ENCODE results near the gene KCNIP4. TPM values are rescaled to one million over a fixed set of nuclear protein-coding genes. Genes with fewer than 3 reads are reported as not detected.
A peak's percentile ranks its signal among the peaks of the same experiment; 100 is the strongest.

Gene KCNIP4
- total and polyA plus RNA-seq, 2 of the 8 experiments (the other 6 are each of a cell fraction or from before 2014, with no cell fraction given): 0.06 TPM; not detected in 1

DNA sequence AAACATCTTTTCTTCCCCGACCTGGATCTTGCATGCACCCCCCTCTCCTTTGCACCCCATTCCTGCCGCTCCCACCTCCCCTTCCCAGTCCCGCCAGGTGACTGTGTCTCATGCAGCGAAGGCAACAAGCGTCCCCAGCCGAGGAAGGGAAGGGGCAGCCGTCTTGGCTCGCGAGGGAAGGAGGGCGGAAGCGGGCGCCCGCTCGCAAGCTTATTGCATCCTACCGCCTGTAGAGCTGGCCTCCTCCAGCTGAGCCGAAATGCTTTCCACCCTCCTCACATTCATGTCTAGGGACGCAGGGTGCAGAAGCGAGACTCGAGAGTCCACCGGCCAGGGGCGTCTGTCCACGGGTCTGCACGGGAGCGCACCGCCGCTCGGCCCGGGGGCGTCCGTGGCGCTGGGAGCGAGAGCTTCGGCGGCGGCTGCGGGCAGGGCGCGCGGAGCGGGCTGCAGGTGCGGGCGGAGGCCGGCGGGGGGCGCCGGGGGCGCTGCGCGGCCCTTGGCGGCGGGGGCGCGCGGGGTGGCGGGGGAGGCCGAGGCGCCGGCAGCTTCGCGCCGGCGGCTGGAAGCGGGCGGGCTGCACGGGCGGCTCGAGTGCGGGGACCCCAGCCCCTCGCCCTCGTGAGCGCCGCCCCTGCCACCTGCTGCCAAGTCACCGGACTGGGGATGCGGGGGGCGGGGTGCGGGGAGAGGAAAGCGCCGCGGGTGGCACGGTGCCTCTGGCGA is at the start of gene KCNIP4 (continued):
- TF ChIP-seq, protein P1, sequence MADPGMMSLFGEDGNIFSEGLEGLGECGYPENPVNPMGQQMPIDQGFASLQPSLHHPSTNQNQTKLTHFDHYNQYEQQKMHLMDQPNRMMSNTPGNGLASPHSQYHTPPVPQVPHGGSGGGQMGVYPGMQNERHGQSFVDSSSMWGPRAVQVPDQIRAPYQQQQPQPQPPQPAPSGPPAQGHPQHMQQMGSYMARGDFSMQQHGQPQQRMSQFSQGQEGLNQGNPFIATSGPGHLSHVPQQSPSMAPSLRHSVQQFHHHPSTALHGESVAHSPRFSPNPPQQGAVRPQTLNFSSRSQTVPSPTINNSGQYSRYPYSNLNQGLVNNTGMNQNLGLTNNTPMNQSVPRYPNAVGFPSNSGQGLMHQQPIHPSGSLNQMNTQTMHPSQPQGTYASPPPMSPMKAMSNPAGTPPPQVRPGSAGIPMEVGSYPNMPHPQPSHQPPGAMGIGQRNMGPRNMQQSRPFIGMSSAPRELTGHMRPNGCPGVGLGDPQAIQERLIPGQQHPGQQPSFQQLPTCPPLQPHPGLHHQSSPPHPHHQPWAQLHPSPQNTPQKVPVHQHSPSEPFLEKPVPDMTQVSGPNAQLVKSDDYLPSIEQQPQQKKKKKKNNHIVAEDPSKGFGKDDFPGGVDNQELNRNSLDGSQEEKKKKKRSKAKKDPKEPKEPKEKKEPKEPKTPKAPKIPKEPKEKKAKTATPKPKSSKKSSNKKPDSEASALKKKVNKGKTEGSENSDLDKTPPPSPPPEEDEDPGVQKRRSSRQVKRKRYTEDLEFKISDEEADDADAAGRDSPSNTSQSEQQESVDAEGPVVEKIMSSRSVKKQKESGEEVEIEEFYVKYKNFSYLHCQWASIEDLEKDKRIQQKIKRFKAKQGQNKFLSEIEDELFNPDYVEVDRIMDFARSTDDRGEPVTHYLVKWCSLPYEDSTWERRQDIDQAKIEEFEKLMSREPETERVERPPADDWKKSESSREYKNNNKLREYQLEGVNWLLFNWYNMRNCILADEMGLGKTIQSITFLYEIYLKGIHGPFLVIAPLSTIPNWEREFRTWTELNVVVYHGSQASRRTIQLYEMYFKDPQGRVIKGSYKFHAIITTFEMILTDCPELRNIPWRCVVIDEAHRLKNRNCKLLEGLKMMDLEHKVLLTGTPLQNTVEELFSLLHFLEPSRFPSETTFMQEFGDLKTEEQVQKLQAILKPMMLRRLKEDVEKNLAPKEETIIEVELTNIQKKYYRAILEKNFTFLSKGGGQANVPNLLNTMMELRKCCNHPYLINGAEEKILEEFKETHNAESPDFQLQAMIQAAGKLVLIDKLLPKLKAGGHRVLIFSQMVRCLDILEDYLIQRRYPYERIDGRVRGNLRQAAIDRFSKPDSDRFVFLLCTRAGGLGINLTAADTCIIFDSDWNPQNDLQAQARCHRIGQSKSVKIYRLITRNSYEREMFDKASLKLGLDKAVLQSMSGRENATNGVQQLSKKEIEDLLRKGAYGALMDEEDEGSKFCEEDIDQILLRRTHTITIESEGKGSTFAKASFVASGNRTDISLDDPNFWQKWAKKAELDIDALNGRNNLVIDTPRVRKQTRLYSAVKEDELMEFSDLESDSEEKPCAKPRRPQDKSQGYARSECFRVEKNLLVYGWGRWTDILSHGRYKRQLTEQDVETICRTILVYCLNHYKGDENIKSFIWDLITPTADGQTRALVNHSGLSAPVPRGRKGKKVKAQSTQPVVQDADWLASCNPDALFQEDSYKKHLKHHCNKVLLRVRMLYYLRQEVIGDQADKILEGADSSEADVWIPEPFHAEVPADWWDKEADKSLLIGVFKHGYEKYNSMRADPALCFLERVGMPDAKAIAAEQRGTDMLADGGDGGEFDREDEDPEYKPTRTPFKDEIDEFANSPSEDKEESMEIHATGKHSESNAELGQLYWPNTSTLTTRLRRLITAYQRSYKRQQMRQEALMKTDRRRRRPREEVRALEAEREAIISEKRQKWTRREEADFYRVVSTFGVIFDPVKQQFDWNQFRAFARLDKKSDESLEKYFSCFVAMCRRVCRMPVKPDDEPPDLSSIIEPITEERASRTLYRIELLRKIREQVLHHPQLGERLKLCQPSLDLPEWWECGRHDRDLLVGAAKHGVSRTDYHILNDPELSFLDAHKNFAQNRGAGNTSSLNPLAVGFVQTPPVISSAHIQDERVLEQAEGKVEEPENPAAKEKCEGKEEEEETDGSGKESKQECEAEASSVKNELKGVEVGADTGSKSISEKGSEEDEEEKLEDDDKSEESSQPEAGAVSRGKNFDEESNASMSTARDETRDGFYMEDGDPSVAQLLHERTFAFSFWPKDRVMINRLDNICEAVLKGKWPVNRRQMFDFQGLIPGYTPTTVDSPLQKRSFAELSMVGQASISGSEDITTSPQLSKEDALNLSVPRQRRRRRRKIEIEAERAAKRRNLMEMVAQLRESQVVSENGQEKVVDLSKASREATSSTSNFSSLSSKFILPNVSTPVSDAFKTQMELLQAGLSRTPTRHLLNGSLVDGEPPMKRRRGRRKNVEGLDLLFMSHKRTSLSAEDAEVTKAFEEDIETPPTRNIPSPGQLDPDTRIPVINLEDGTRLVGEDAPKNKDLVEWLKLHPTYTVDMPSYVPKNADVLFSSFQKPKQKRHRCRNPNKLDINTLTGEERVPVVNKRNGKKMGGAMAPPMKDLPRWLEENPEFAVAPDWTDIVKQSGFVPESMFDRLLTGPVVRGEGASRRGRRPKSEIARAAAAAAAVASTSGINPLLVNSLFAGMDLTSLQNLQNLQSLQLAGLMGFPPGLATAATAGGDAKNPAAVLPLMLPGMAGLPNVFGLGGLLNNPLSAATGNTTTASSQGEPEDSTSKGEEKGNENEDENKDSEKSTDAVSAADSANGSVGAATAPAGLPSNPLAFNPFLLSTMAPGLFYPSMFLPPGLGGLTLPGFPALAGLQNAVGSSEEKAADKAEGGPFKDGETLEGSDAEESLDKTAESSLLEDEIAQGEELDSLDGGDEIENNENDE (IDR thresholded peaks at IDR 0.05; ENCODE audit: insufficient replicate concordance, low read length): no peak
- peak; percentile 54 for TF ChIP-seq ASH2L (IDR thresholded peaks at IDR 0.05; ENCODE audit: low read length)
- TF ChIP-seq GTF2F1 (IDR thresholded peaks at IDR 0.05; ENCODE audit: borderline replicate concordance, low read depth, low read length): no peak
- peak; percentile 76; the same call in 1 of the 2 replicates for TF ChIP-seq SUZ12 (IDR thresholded peaks at IDR 0.05; ENCODE audit: low read length)
- TF ChIP-seq KDM5A (IDR thresholded peaks at IDR 0.05; ENCODE audit: low read length): no peak
- peak; percentile 60 for TF ChIP-seq EZH2 (IDR thresholded peaks at IDR 0.05; ENCODE audit: low read depth, low read length, severe bottlenecking)
- no peak for TF ChIP-seq POU5F1 (IDR thresholded peaks at IDR 0.05; ENCODE audit: low read depth, low read length)
- no peak for TF ChIP-seq FOSL1 (IDR thresholded peaks at IDR 0.05; ENCODE audit: insufficient read depth, low read depth, low read length)
- 0 out of 4 replicates have a peak, but pooled peaks of 1 of the 2 experiments have one; percentile 15 for TF ChIP-seq HDAC2 (IDR thresholded peaks at IDR 0.05; ENCODE audit: borderline replicate concordance in 1 of 2, low read depth in 2 of 2, low read length in 2 of 2)
- TF ChIP-seq TBP (IDR thresholded peaks at IDR 0.05; ENCODE audit: low read depth, low read length): no peak

All from H1 (cell line).